ENCODE measurements around the gene RHBDL1.

RHBDL1 gene

GRCh38 chr16:628321-629061 lies 47.0 kb upstream of the RHBDL1 start:
- no peak for DNase-seq (ENCODE audit: low read depth)
- no peak for TF ChIP-seq POLR2A (IDR thresholded peaks at IDR 0.05; ENCODE audit: extremely low read depth, insufficient read length)
- no peak for TF ChIP-seq CTCF (IDR thresholded peaks at IDR 0.05; ENCODE audit: low read depth, low read length)
- TF ChIP-seq MYC (IDR thresholded peaks at IDR 0.05; ENCODE audit: low read depth, low read length), result no peak
- TF ChIP-seq MAX (IDR thresholded peaks at IDR 0.05; ENCODE audit: low read depth, low read length), result no peak

GRCh38 chr16:629185-629832 lies 46.2 kb upstream of the RHBDL1 start:
- H3K4me3 ChIP-seq (ENCODE audit: low read depth, low read length), result no peak overlapping the region
- TF ChIP-seq MYC (IDR thresholded peaks at IDR 0.05; ENCODE audit: low read depth, low read length) (no peak), CTCF (IDR thresholded peaks at IDR 0.05; ENCODE audit: low read depth, low read length) (no peak), MAX (IDR thresholded peaks at IDR 0.05; ENCODE audit: low read depth, low read length) (no peak), POLR2A (IDR thresholded peaks at IDR 0.05; ENCODE audit: extremely low read depth, insufficient read length) (no peak)
- no peak for DNase-seq (ENCODE audit: low read depth)

More at GRCh38 chr16:628321-629061, 47.0 kb upstream of the RHBDL1 start:
- no peak overlapping the region for H3K4me3 ChIP-seq (ENCODE audit: low read depth, low read length)

GRCh38 chr16:629833-630248 lies 45.6 kb upstream of the RHBDL1 start:
- TF ChIP-seq MYC (IDR thresholded peaks at IDR 0.05; ENCODE audit: low read depth, low read length) (no peak), CTCF (IDR thresholded peaks at IDR 0.05; ENCODE audit: low read depth, low read length) (no peak), POLR2A (IDR thresholded peaks at IDR 0.05; ENCODE audit: extremely low read depth, insufficient read length) (no peak)
- H3K4me3 ChIP-seq (ENCODE audit: low read depth, low read length), result no peak overlapping the region
- no peak for DNase-seq (ENCODE audit: low read depth)

GRCh38 chr16:630249-630814 lies 45.1 kb upstream of the RHBDL1 start:
- no peak for DNase-seq (ENCODE audit: low read depth)
- TF ChIP-seq MYC (IDR thresholded peaks at IDR 0.05; ENCODE audit: low read depth, low read length) (no peak), MAX (IDR thresholded peaks at IDR 0.05; ENCODE audit: low read depth, low read length) (no peak), POLR2A (IDR thresholded peaks at IDR 0.05; ENCODE audit: extremely low read depth, insufficient read length) (no peak), CTCF (IDR thresholded peaks at IDR 0.05; ENCODE audit: low read depth, low read length) (no peak)
- no peak overlapping the region for H3K4me3 ChIP-seq (ENCODE audit: low read depth, low read length)

GRCh38 chr16:630815-631405 lies 44.6 kb upstream of the RHBDL1 start, which contains the start of gene WFIKKN1:
WFIKKN1 (plus strand) TSS chr16:630985; CDS start chr16:631254, 269 bp downstream.
- no peak within 1 kb of the TSS for H3K4me3 ChIP-seq (ENCODE audit: low read depth, low read length)
- TF ChIP-seq MAX (IDR thresholded peaks at IDR 0.05; ENCODE audit: low read depth, low read length) (no peak), POLR2A (IDR thresholded peaks at IDR 0.05; ENCODE audit: extremely low read depth, insufficient read length) (no peak), CTCF (IDR thresholded peaks at IDR 0.05; ENCODE audit: low read depth, low read length) (no peak), MYC (IDR thresholded peaks at IDR 0.05; ENCODE audit: low read depth, low read length) (no peak)
- no peak for DNase-seq (ENCODE audit: low read depth)
